B cell (primary cell): Measurements from ENCODE around the gene KIF26B.

Source experiments
- EZH2 ChIP-seq: IDR thresholded peaks from 2 replicates; pipeline ENCODE4 v1.6.1; 2012; ENCODE audit warnings: borderline replicate concordance, low read depth, mild to moderate bottlenecking, moderate library complexity, low read length; ENCODE audit not compliant: insufficient read depth, poor library complexity, severe bottlenecking
- TF ChIP-seq, protein P1 (sequence below): fragments of 200-600 bp; IDR thresholded peaks from one replicate; pipeline ENCODE4 v1.8.0; 2022; ENCODE audit warnings: antibody characterized with exemption, mild to moderate bottlenecking

DNA sequence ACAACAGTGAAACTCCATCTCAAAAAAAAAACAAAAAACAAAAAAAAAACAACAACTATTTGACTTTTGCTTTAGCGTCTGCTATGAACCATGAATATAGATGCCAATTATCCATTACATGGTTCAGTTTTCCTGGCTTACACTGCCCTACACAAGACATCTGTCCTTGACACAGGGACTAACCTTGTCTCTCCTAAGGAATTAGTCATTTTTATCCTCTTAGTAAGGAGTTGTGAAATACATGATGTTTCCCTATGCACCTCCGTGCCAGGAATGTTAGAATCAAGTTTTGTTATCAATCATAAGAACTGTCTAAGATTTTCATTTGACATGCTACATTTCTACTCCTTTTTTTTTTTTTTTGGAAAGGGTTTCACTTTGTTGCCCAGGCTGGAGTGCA lies 241.8 kb downstream of the KIF26B start:
- TF ChIP-seq, protein P1, sequence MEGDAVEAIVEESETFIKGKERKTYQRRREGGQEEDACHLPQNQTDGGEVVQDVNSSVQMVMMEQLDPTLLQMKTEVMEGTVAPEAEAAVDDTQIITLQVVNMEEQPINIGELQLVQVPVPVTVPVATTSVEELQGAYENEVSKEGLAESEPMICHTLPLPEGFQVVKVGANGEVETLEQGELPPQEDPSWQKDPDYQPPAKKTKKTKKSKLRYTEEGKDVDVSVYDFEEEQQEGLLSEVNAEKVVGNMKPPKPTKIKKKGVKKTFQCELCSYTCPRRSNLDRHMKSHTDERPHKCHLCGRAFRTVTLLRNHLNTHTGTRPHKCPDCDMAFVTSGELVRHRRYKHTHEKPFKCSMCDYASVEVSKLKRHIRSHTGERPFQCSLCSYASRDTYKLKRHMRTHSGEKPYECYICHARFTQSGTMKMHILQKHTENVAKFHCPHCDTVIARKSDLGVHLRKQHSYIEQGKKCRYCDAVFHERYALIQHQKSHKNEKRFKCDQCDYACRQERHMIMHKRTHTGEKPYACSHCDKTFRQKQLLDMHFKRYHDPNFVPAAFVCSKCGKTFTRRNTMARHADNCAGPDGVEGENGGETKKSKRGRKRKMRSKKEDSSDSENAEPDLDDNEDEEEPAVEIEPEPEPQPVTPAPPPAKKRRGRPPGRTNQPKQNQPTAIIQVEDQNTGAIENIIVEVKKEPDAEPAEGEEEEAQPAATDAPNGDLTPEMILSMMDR: no peak
- no peak for TF ChIP-seq EZH2
